Body of pancreas (tissue), 4 donors: ENCODE measurements around the gene SGCE. TPM values are rescaled to one million over a fixed set of nuclear protein-coding genes. Genes with fewer than 3 reads are reported as not detected.

Experiments used
- ATAC-seq: fragments of 150-250 bp; one replicate; pipeline ENCODE4 v1.9.1; 2016
- DNase-seq, 4 donors: peaks; one replicate each; pipeline ENCODE4 v3.0.0-alpha.2; 2019
- H3K27ac ChIP-seq, 4 donors: fragments of 200-600 bp; sonication (generic); 1 replicate in 3 of 4; 2 replicates in 1 of 4; pipeline versions ENCODE4 v1.5.1 to v1.6.1; 2016 to 2019; ENCODE audit warnings: mild to moderate bottlenecking in 1 of 4, mixed read lengths in 1 of 4, moderate library complexity in 1 of 4
- H3K27me3 ChIP-seq, 2 donors: fragments of 200-600 bp; sonication (generic); one replicate each; pipeline ENCODE4 v1.6.0; 2016; ENCODE audit warnings: mild to moderate bottlenecking in 1 of 2
- H3K36me3 ChIP-seq, 2 donors: fragments of 200-600 bp; sonication (generic); replicated peaks in 1 of 2; 2 replicates each; pipeline ENCODE4 v1.5.1; 2016; ENCODE audit warnings: low read depth in 2 of 2; ENCODE audit not compliant: insufficient read depth in 1 of 2
- H3K4me1 ChIP-seq: fragments of 200-600 bp; sonication (generic); one replicate; pipeline ENCODE4 v1.6.0; 2016
- H3K4me3 ChIP-seq, 2 donors: fragments of 200-600 bp; sonication (generic); 1 replicate in 1 of 2; 2 replicates in 1 of 2; pipeline ENCODE4 v1.5.1; 2016 to 2019
- H3K9me3 ChIP-seq, 3 donors: fragments of 200-600 bp; sonication (generic); 1 replicate in 2 of 3; 2 replicates in 1 of 3; pipeline ENCODE4 v1.5.1; 2016
- CTCF ChIP-seq, 7 experiments: fragments of 450-650 bp in 4 of 7; fragments of 200-600 bp in 3 of 7; sonication (generic) in 3 of 7; IDR thresholded peaks; one replicate each; pipeline ENCODE4 v1.5.1; 2016 to 2019; ENCODE audit warnings: antibody characterized with exemption in 7 of 7
- POLR2A ChIP-seq, 3 donors: fragments of 450-650 bp; IDR thresholded peaks; one replicate each; pipeline ENCODE4 v1.6.1; 2016; ENCODE audit warnings: antibody characterized with exemption in 3 of 3, mild to moderate bottlenecking in 2 of 3
- WGBS, 2 donors: methylation state at CpG; one replicate each; pipeline ENCODE4 v1.1.5; 2017; 5-methylcytosine and 5-hydroxymethylcytosine counted together
- intact Hi-C: fragments of 100-400 bp; cut with DNase I; formaldehyde crosslinking; loops from one replicate; pipeline ENCODE4 v1.15.1; 2023
- total RNA-seq, 2 donors: library from RNA; depleted of rRNA; stranded (reverse); fragments of >200 nt; gene quantifications; one replicate each; pipeline ENCODE4 v1.1.0, GENCODE V29; 2016

SGCE gene
- total RNA-seq, 2 donors from 2014 or later = 48.1 to 55.3 TPM

GRCh38 chr7:94662548-94662947 is 6.6 kb upstream of the SGCE start:
- ATAC-seq (no peak), DNase-seq (no peak)
- no peaks in the 10 kb centered on the region for H3K9me3 ChIP-seq
- no peaks in the 10 kb centered on the region for H3K4me1 ChIP-seq
- TF ChIP-seq CTCF (IDR thresholded peaks at IDR 0.05) (no peak), POLR2A (IDR thresholded peaks at IDR 0.05) (no peak)
- intact Hi-C loops = no loop called here
- no peak overlapping the region for H3K4me3 ChIP-seq
- no peak overlapping the region for H3K27ac ChIP-seq
- no peaks in the 10 kb centered on the region for H3K27me3 ChIP-seq
- 42 to 58% methylated on average over 1 of the region's 1 CpG for WGBS, 2 donors
- H3K36me3 ChIP-seq = no peaks in the 10 kb centered on the region

GRCh38 chr7:94660006-94660405 is 4.1 kb upstream of the SGCE start:
- ATAC-seq (no peak), DNase-seq (no peak)
- Histone ChIP-seq H3K36me3 (no peaks in the 10 kb centered on the region), H3K27me3 (peaks cover 0 to 3% of the 10 kb centered on the region in 2 donors), H3K9me3 (no peaks in the 10 kb centered on the region), H3K4me3 (no peak overlapping the region), H3K27ac (peak overlapping the region in 1 of 4 donors; percentile 45), H3K4me1 (peaks cover 14% of the 10 kb centered on the region)
- TF ChIP-seq POLR2A (IDR thresholded peaks at IDR 0.05) (no peak), CTCF (IDR thresholded peaks at IDR 0.05) (no peak)
- intact Hi-C loops = no loop called here

- Histone ChIP-seq H3K4me1 (peaks cover 14% of the 10 kb centered on the region), H3K9me3 (no peaks in the 10 kb centered on the region), H3K4me3 (no peak overlapping the region), H3K27ac (peak overlapping the region in 2 of 4 donors; percentile 38 to 59), H3K27me3 (peaks cover 0 to 7% of the 10 kb centered on the region in 2 donors), H3K36me3 (no peaks in the 10 kb centered on the region)
- DNase-seq (no peak), ATAC-seq (no peak)
- intact Hi-C loops = no loop called here
- TF ChIP-seq CTCF (IDR thresholded peaks at IDR 0.05) (no peak), POLR2A (IDR thresholded peaks at IDR 0.05) (no peak)
- 41 to 44% methylated on average over 2 of the region's 2 CpGs for WGBS, 2 donors
These were observed 2.9 kb upstream of the SGCE start for GRCh38 chr7:94658826-94659225.

GRCh38 chr7:94657771-94658693 is 2.1 kb upstream of the SGCE start:
- Histone ChIP-seq H3K4me1 (peaks cover 14% of the 10 kb centered on the region), H3K36me3 (no peaks in the 10 kb centered on the region), H3K4me3 (no peak overlapping the region), H3K9me3 (no peaks in the 10 kb centered on the region), H3K27ac (peak overlapping the region in 3 of 4 donors; percentile 17 to 59 (median 38)), H3K27me3 (peaks cover 0 to 7% of the 10 kb centered on the region in 2 donors)
- DNase-seq (peak; percentile 97 to 98 (median 98)), ATAC-seq (peak; percentile 89)
- intact Hi-C loops = no loop called here
- WGBS, 2 donors = 52 to 77% methylated on average over 28 to 35 of the region's 38 CpGs
- TF ChIP-seq POLR2A (IDR thresholded peaks at IDR 0.05) (peak in 2 of 3 donors; percentile 19 to 32), CTCF (IDR thresholded peaks at IDR 0.05) (peak in 1 of 7 experiments; percentile 10)
